Coronary artery (tissue), 2 donors: Measurements from ENCODE around the gene PLK2.

Experiments used
- DNase-seq: peaks from one replicate; pipeline ENCODE4 v3.0.0-alpha.2; 2017; ENCODE audit warnings: low spot score
- H3K27ac ChIP-seq, 2 donors: fragments of 200-600 bp; sonication (generic); one replicate each; pipeline ENCODE4 v1.5.1; 2016 to 2019
- H3K4me3 ChIP-seq: fragments of 200-600 bp; sonication (generic); 2 replicates; pipeline ENCODE4 v1.5.1; 2016; ENCODE audit warnings: mild to moderate bottlenecking, moderate library complexity
- CTCF ChIP-seq: fragments of 200-600 bp; sonication (generic); IDR thresholded peaks from one replicate; pipeline ENCODE4 v1.5.1; 2019; ENCODE audit warnings: antibody characterized with exemption

PLK2 gene

GRCh38 chr5:58501778-58502417, 42.0 kb upstream of the PLK2 start:
- H3K27ac ChIP-seq, result no peak overlapping the region
- TF ChIP-seq CTCF, result no peak
- DNase-seq, result no peak
- no peak overlapping the region for H3K4me3 ChIP-seq

- no peak for TF ChIP-seq CTCF
- Histone ChIP-seq H3K4me3 (no peak overlapping the region), H3K27ac (no peak overlapping the region)
- no peak for DNase-seq
Observed at GRCh38 chr5:58499941-58500340, 40.1 kb upstream of the PLK2 start.

GRCh38 chr5:58499231-58499630, 39.3 kb upstream of the PLK2 start:
- Histone ChIP-seq H3K27ac (no peak overlapping the region), H3K4me3 (no peak overlapping the region)
- no peak for DNase-seq
- no peak for TF ChIP-seq CTCF

- no peak for DNase-seq
- no peak overlapping the region for H3K27ac ChIP-seq
- no peak overlapping the region for H3K4me3 ChIP-seq
- peak; percentile 58 for TF ChIP-seq CTCF
Observed at GRCh38 chr5:58498340-58498942, 38.6 kb upstream of the PLK2 start.

GRCh38 chr5:58497921-58498320, 38.0 kb upstream of the PLK2 start:
- H3K27ac ChIP-seq, result no peak overlapping the region
- DNase-seq, result no peak
- H3K4me3 ChIP-seq, result no peak overlapping the region
- no peak for TF ChIP-seq CTCF

GRCh38 chr5:58497386-58497785, 37.5 kb upstream of the PLK2 start:
- DNase-seq, result no peak
- no peak for TF ChIP-seq CTCF
- Histone ChIP-seq H3K4me3 (no peak overlapping the region), H3K27ac (no peak overlapping the region)

GRCh38 chr5:58496488-58496887, 36.6 kb upstream of the PLK2 start:
- Histone ChIP-seq H3K27ac (no peak overlapping the region), H3K4me3 (no peak overlapping the region)
- no peak for DNase-seq
- no peak for TF ChIP-seq CTCF
